ENCODE measurements around the gene NAA35.
"Not testable (repeated sequence)": the region's sequence is repeated elsewhere in the genome, so short reads cannot be mapped to it uniquely, and the experiment has no call there.

Gene NAA35

GRCh38 chr9:86039991-86040860, 99.3 kb downstream of the NAA35 start:
- H3K4me3 ChIP-seq (ENCODE audit: low read length): no peak overlapping the region
- H3K9me3 ChIP-seq (ENCODE audit: control insufficient read depth, low read length): no peaks in the 10 kb centered on the region

GRCh38 chr9:86040861-86041155, 99.9 kb downstream of the NAA35 start:
- no peak overlapping the region for H3K9ac ChIP-seq (ENCODE audit: low read length)
- H3K4me3 ChIP-seq (ENCODE audit: low read length): no peak overlapping the region
- peaks cover 12% of the 10 kb centered on the region for H3K36me3 ChIP-seq (ENCODE audit: control insufficient read depth, insufficient read depth, low read length)
- H3K9me3 ChIP-seq (ENCODE audit: control insufficient read depth, low read length): no peaks in the 10 kb centered on the region
- H3K4me1 ChIP-seq (ENCODE audit: control insufficient read depth, insufficient read depth, low read length): peaks cover 19% of the 10 kb centered on the region
- no peaks in the 10 kb centered on the region for H3K27me3 ChIP-seq (ENCODE audit: control insufficient read depth, insufficient read depth, low read length)

More at GRCh38 chr9:86039991-86040860, 99.3 kb downstream of the NAA35 start:
- Histone ChIP-seq H3K27me3 (ENCODE audit: control insufficient read depth, insufficient read depth, low read length) (no peaks in the 10 kb centered on the region), H3K4me1 (ENCODE audit: control insufficient read depth, insufficient read depth, low read length) (peaks cover 19% of the 10 kb centered on the region), H3K36me3 (ENCODE audit: control insufficient read depth, insufficient read depth, low read length) (peaks cover 13% of the 10 kb centered on the region), H3K9ac (ENCODE audit: low read length) (no peak overlapping the region)

GRCh38 chr9:86041311-86041741, 100.4 kb downstream of the NAA35 start:
- Histone ChIP-seq H3K9ac (ENCODE audit: low read length) (no peak overlapping the region), H3K4me3 (ENCODE audit: low read length) (no peak overlapping the region), H3K4me1 (ENCODE audit: control insufficient read depth, insufficient read depth, low read length) (peaks cover 18% of the 10 kb centered on the region), H3K27me3 (ENCODE audit: control insufficient read depth, insufficient read depth, low read length) (no peaks in the 10 kb centered on the region), H3K9me3 (ENCODE audit: control insufficient read depth, low read length) (no peaks in the 10 kb centered on the region), H3K36me3 (ENCODE audit: control insufficient read depth, insufficient read depth, low read length) (peaks cover 7% of the 10 kb centered on the region)

GRCh38 chr9:86042199-86042978, 101.4 kb downstream of the NAA35 start:
- Histone ChIP-seq H3K9me3 (ENCODE audit: control insufficient read depth, low read length) (no peaks in the 10 kb centered on the region), H3K4me3 (ENCODE audit: low read length) (no peak overlapping the region), H3K36me3 (ENCODE audit: control insufficient read depth, insufficient read depth, low read length) (peaks cover 3% of the 10 kb centered on the region), H3K4me1 (ENCODE audit: control insufficient read depth, insufficient read depth, low read length) (peaks cover 12% of the 10 kb centered on the region), H3K9ac (ENCODE audit: low read length) (no peak overlapping the region), H3K27me3 (ENCODE audit: control insufficient read depth, insufficient read depth, low read length) (no peaks in the 10 kb centered on the region)

GRCh38 chr9:86043586-86043985, 102.6 kb downstream of the NAA35 start:
- Histone ChIP-seq H3K36me3 (ENCODE audit: control insufficient read depth, insufficient read depth, low read length) (peaks cover 3% of the 10 kb centered on the region), H3K27me3 (ENCODE audit: control insufficient read depth, insufficient read depth, low read length) (no peaks in the 10 kb centered on the region), H3K9me3 (ENCODE audit: control insufficient read depth, low read length) (no peaks in the 10 kb centered on the region), H3K9ac (ENCODE audit: low read length) (no peak overlapping the region), H3K4me1 (ENCODE audit: control insufficient read depth, insufficient read depth, low read length) (peaks cover 12% of the 10 kb centered on the region), H3K4me3 (ENCODE audit: low read length) (no peak overlapping the region)

GRCh38 chr9:86043999-86044398, 103.1 kb downstream of the NAA35 start:
- Histone ChIP-seq H3K4me3 (ENCODE audit: low read length) (no peak overlapping the region), H3K36me3 (ENCODE audit: control insufficient read depth, insufficient read depth, low read length) (peaks cover 3% of the 10 kb centered on the region), H3K9me3 (ENCODE audit: control insufficient read depth, low read length) (no peaks in the 10 kb centered on the region), H3K9ac (ENCODE audit: low read length) (no peak overlapping the region), H3K27me3 (ENCODE audit: control insufficient read depth, insufficient read depth, low read length) (no peaks in the 10 kb centered on the region), H3K4me1 (ENCODE audit: control insufficient read depth, insufficient read depth, low read length) (peaks cover 12% of the 10 kb centered on the region)

GRCh38 chr9:86045654-86046053, 104.7 kb downstream of the NAA35 start:
- H3K36me3 ChIP-seq (ENCODE audit: control insufficient read depth, insufficient read depth, low read length): no peaks in the 10 kb centered on the region
- no peak overlapping the region for H3K9ac ChIP-seq (ENCODE audit: low read length)
- no peak overlapping the region for H3K4me3 ChIP-seq (ENCODE audit: low read length)
- peaks cover 12% of the 10 kb centered on the region for H3K4me1 ChIP-seq (ENCODE audit: control insufficient read depth, insufficient read depth, low read length)
- H3K9me3 ChIP-seq (ENCODE audit: control insufficient read depth, low read length): no peaks in the 10 kb centered on the region
- no peaks in the 10 kb centered on the region for H3K27me3 ChIP-seq (ENCODE audit: control insufficient read depth, insufficient read depth, low read length)

- no peaks in the 10 kb centered on the region for H3K36me3 ChIP-seq (ENCODE audit: control insufficient read depth, insufficient read depth, low read length)
- H3K9me3 ChIP-seq (ENCODE audit: control insufficient read depth, low read length): no peaks in the 10 kb centered on the region
- H3K27me3 ChIP-seq (ENCODE audit: control insufficient read depth, insufficient read depth, low read length): no peaks in the 10 kb centered on the region
- H3K9ac ChIP-seq (ENCODE audit: low read length): no peak overlapping the region
- H3K4me1 ChIP-seq (ENCODE audit: control insufficient read depth, insufficient read depth, low read length): peaks cover 11% of the 10 kb centered on the region
- no peak overlapping the region for H3K4me3 ChIP-seq (ENCODE audit: low read length)
Measured at GRCh38 chr9:86046071-86046636, 105.2 kb downstream of the NAA35 start.

- Histone ChIP-seq H3K36me3 (ENCODE audit: control insufficient read depth, insufficient read depth, low read length) (no peaks in the 10 kb centered on the region), H3K9me3 (ENCODE audit: control insufficient read depth, low read length) (no peaks in the 10 kb centered on the region), H3K4me3 (ENCODE audit: low read length) (no peak overlapping the region), H3K27me3 (ENCODE audit: control insufficient read depth, insufficient read depth, low read length) (no peaks in the 10 kb centered on the region), H3K9ac (ENCODE audit: low read length) (no peak overlapping the region), H3K4me1 (ENCODE audit: control insufficient read depth, insufficient read depth, low read length) (peaks cover 6% of the 10 kb centered on the region)
Measured at GRCh38 chr9:86046930-86047341, 106.0 kb downstream of the NAA35 start.

GRCh38 chr9:86047361-86047760, 106.4 kb downstream of the NAA35 start:
- Histone ChIP-seq H3K9me3 (ENCODE audit: control insufficient read depth, low read length) (no peaks in the 10 kb centered on the region), H3K4me3 (ENCODE audit: low read length) (no peak overlapping the region), H3K9ac (ENCODE audit: low read length) (no peak overlapping the region), H3K36me3 (ENCODE audit: control insufficient read depth, insufficient read depth, low read length) (no peaks in the 10 kb centered on the region), H3K27me3 (ENCODE audit: control insufficient read depth, insufficient read depth, low read length) (no peaks in the 10 kb centered on the region), H3K4me1 (ENCODE audit: control insufficient read depth, insufficient read depth, low read length) (peaks cover 4% of the 10 kb centered on the region)

GRCh38 chr9:86048018-86048742, 107.2 kb downstream of the NAA35 start:
- not testable (repeated sequence) for H3K4me1 ChIP-seq (ENCODE audit: control insufficient read depth, insufficient read depth, low read length); H3K27me3 ChIP-seq (ENCODE audit: control insufficient read depth, insufficient read depth, low read length); H3K4me3 ChIP-seq (ENCODE audit: low read length); H3K36me3 ChIP-seq (ENCODE audit: control insufficient read depth, insufficient read depth, low read length); H3K9me3 ChIP-seq (ENCODE audit: control insufficient read depth, low read length); H3K9ac ChIP-seq (ENCODE audit: low read length)
